HCT116 (cell line): ENCODE data around the gene DOCK2. TPM values are rescaled to one million over a fixed set of nuclear protein-coding genes. Genes with fewer than 3 reads are reported as not detected.

Experiments
- ATAC-seq: fragments of 200-7000 bp; cut with Tn5 transposase; 2 replicates; pipeline ENCODE4 v1.9.1; 2020; ENCODE audit warnings: mild to moderate bottlenecking, moderate library complexity
- BruUV-seq: library from RNA; stranded (reverse); fragments of 400-500 nt; replicated peaks from 2 replicates; lab custom pipeline; 2021; lab: Mats Ljungman, UMichigan
- CTCF ChIA-PET: fragments of 300-600 bp; sonication (Branson Sonifier 250); formaldehyde crosslinking; loops from one replicate; lab custom pipeline; 2021; ENCODE audit warnings: antibody characterized with exemption; lab: Charles Lee
- POLR2A ChIA-PET: fragments of 300-600, 350-600 bp; sonication (Branson Sonifier 250); formaldehyde crosslinking; loops from one replicate; lab custom pipeline; 2021; ENCODE audit warnings: antibody characterized with exemption; lab: Charles Lee
- RAD21 ChIA-PET, 2 experiments: fragments of 300-600 bp; sonication (Branson Sonifier 250); formaldehyde crosslinking; loops; one replicate each; lab custom pipeline; 2023; ENCODE audit warnings: low total read pairs in 2 of 2; ENCODE audit not compliant: uncharacterized antibody in 2 of 2, unreplicated experiment in 2 of 2, low non-redundant PET in 1 of 2; lab: Charles Lee
- DNase-seq: peaks from one replicate; pipeline ENCODE4 v3.0.0-alpha.2; 2010; ENCODE audit warnings: low read depth, low spot score
- H2AFZ ChIP-seq: fragments of 200-600 bp; shearing (Covaris generic), sonication (generic); 2 replicates; pipeline ENCODE4 v1.6.1; 2017; ENCODE audit warnings: low read depth, mixed run types, mixed read lengths, antibody characterized with exemption, low read length; ENCODE audit not compliant: poor library complexity, severe bottlenecking
- H3K27ac ChIP-seq: 2 replicates; pipeline ENCODE4 v1.5.1; 2012; ENCODE audit warnings: low read depth, low read length
- H3K27me3 ChIP-seq: fragments of 200-600 bp; sonication (generic); 2 replicates; pipeline ENCODE4 v1.6.1; 2016; ENCODE audit warnings: mixed run types, low read length, mixed read lengths; ENCODE audit not compliant: insufficient read depth
- H3K36me3 ChIP-seq, 2 experiments: fragments of 200-500 bp in 1 of 2; fragments of 200-600 bp in 1 of 2; sonication (Bioruptor generic) in 1 of 2; sonication (generic) in 1 of 2; 2 replicates each; pipeline versions ENCODE4 v1.5.1 to v1.6.1; 2014 to 2016; ENCODE audit warnings: low read length in 2 of 2, inconsistent platforms in 1 of 2, mixed read lengths in 1 of 2, mixed run types in 1 of 2; ENCODE audit not compliant: insufficient read depth in 2 of 2, control insufficient read depth in 1 of 2
- H3K4me1 ChIP-seq, 2 experiments: fragments of 200-600 bp in 1 of 2; sonication (generic) in 1 of 2; 2 replicates each; pipeline versions ENCODE4 v1.5.1 to v1.6.1; 2012 to 2017; ENCODE audit warnings: low read length in 2 of 2, inconsistent platforms in 1 of 2, mild to moderate bottlenecking in 1 of 2, mixed read lengths in 1 of 2, mixed run types in 1 of 2, moderate library complexity in 1 of 2; ENCODE audit not compliant: insufficient read depth in 2 of 2, control insufficient read depth in 1 of 2
- H3K4me2 ChIP-seq: fragments of 200-600 bp; sonication (generic); 2 replicates; pipeline ENCODE4 v1.6.1; 2017; ENCODE audit warnings: mixed run types, low read length, mixed read lengths
- H3K4me3 ChIP-seq, 2 experiments: fragments of 200-600 bp in 1 of 2; sonication (generic) in 1 of 2; replicated peaks in 1 of 2; 2 replicates each; pipeline ENCODE4 v1.5.1; 2011 to 2016; ENCODE audit warnings: low read length in 2 of 2, control low read depth in 1 of 2, low read depth in 1 of 2, mild to moderate bottlenecking in 1 of 2, mixed read lengths in 1 of 2, mixed run types in 1 of 2
- H3K79me2 ChIP-seq: fragments of 200-600 bp; sonication (generic); 2 replicates; pipeline ENCODE4 v1.6.1; 2017; ENCODE audit warnings: mild to moderate bottlenecking, mixed run types, low read length, moderate library complexity, mixed read lengths; ENCODE audit not compliant: insufficient read depth
- H3K9ac ChIP-seq: fragments of 200-600 bp; sonication (generic); 2 replicates; pipeline ENCODE4 v1.6.1; 2016; ENCODE audit warnings: low read length, mixed read lengths
- H3K9me2 ChIP-seq: fragments of 200-600 bp; sonication (generic), shearing (Covaris generic); 2 replicates; pipeline ENCODE4 v1.6.1; 2017; ENCODE audit warnings: mixed run types, mild to moderate bottlenecking, moderate library complexity; ENCODE audit not compliant: insufficient read depth
- H3K9me3 ChIP-seq, 2 experiments: fragments of 200-500 bp in 1 of 2; fragments of 200-600 bp in 1 of 2; sonication (Bioruptor generic) in 1 of 2; sonication (generic) in 1 of 2; 2 replicates each; pipeline ENCODE4 v1.6.1; 2014 to 2017; ENCODE audit warnings: low read length in 2 of 2, mixed read lengths in 2 of 2, inconsistent platforms in 1 of 2, low read depth in 1 of 2, mild to moderate bottlenecking in 1 of 2, mixed run types in 1 of 2, moderate library complexity in 1 of 2; ENCODE audit not compliant: control insufficient read depth in 1 of 2, insufficient read depth in 1 of 2
- H4K20me1 ChIP-seq: fragments of 200-600 bp; sonication (generic), shearing (Covaris generic); 2 replicates; pipeline ENCODE4 v1.6.1; 2017; ENCODE audit warnings: mixed run types, mild to moderate bottlenecking, moderate library complexity; ENCODE audit not compliant: insufficient read depth
- CBX3 ChIP-seq: IDR thresholded peaks from 2 replicates; pipeline ENCODE4 v1.6.1; 2012; ENCODE audit warnings: low read depth
- CEBPB ChIP-seq: IDR thresholded peaks from 2 replicates; pipeline ENCODE4 v1.6.1; 2012; ENCODE audit warnings: low read depth
- EGR1 ChIP-seq: IDR thresholded peaks from 2 replicates; pipeline ENCODE4 v1.6.1; 2012; ENCODE audit warnings: low read depth
- ELF1 ChIP-seq: IDR thresholded peaks from 2 replicates; pipeline ENCODE4 v1.6.1; 2012; ENCODE audit warnings: low read depth, borderline replicate concordance
- EZH2 ChIP-seq: fragments of 200-600 bp; sonication (generic); IDR thresholded peaks from 2 replicates; pipeline ENCODE4 v1.6.1; 2017; ENCODE audit warnings: antibody characterized with exemption, mixed run types
- POLR2A ChIP-seq: IDR thresholded peaks from 2 replicates; pipeline ENCODE4 v1.7.0; 2011; ENCODE audit warnings: borderline replicate concordance; ENCODE audit not compliant: insufficient read depth, insufficient read length; ENCODE audit errors: extremely low read depth
- SIN3A ChIP-seq: IDR thresholded peaks from 2 replicates; pipeline ENCODE4 v1.6.1; 2012; ENCODE audit warnings: low read depth
- SP1 ChIP-seq: IDR thresholded peaks from 2 replicates; pipeline ENCODE4 v1.6.1; 2012; ENCODE audit warnings: low read depth
- TCF7L2 ChIP-seq: IDR thresholded peaks from 2 replicates; pipeline ENCODE4 v1.7.0; 2011; ENCODE audit warnings: borderline replicate concordance, inconsistent platforms; ENCODE audit not compliant: insufficient read depth, insufficient read length; ENCODE audit errors: extremely low read depth
- YY1 ChIP-seq: IDR thresholded peaks from 2 replicates; pipeline ENCODE4 v1.6.1; 2011; ENCODE audit warnings: low read length, low read depth, moderate library complexity, mild to moderate bottlenecking; ENCODE audit not compliant: insufficient replicate concordance; ENCODE audit errors: extremely low read depth
- ZFX ChIP-seq: fragments of 450-650 bp; IDR thresholded peaks from 2 replicates; pipeline ENCODE4 v1.6.1; 2017
- intact Hi-C: fragments of 100-400 bp; cut with micrococcal nuclease; formaldehyde crosslinking; loops from 2 replicates; pipeline ENCODE4 v1.10.0; 2022
- total RNA-seq: library from RNA; stranded (reverse); gene quantifications from one replicate; pipeline ENCODE4 v1.2.1, GENCODE V29; 2021; ENCODE audit not compliant: unreplicated experiment
- TF ChIP-seq, protein P1 (sequence below): IDR thresholded peaks from 2 replicates; pipeline ENCODE4 v1.6.1; 2012
- TF ChIP-seq, protein P2 (sequence below), 3 experiments: fragments of 200-600 bp in 1 of 3; sonication (generic) in 1 of 3; IDR thresholded peaks in 2 of 3; conservative IDR thresholded peaks in 1 of 3; 2 replicates each; pipeline ENCODE4 v1.5.1; 2012 to 2017; ENCODE audit warnings: low read depth in 2 of 3, low read length in 2 of 3, antibody characterized with exemption in 1 of 3, borderline replicate concordance in 1 of 3, control low read depth in 1 of 3, mild to moderate bottlenecking in 1 of 3, mixed read lengths in 1 of 3, mixed run types in 1 of 3, moderate library complexity in 1 of 3; ENCODE audit not compliant: insufficient read depth in 1 of 3
- TF ChIP-seq, protein P3 (sequence below): IDR thresholded peaks from 2 replicates; pipeline ENCODE4 v1.6.1; 2011; ENCODE audit warnings: mild to moderate bottlenecking, low read length, moderate library complexity; ENCODE audit not compliant: insufficient replicate concordance; ENCODE audit errors: extremely low read depth

DOCK2 gene
- total RNA-seq, 1 experiment from 2014 or later, result 0.89 TPM

DNA sequence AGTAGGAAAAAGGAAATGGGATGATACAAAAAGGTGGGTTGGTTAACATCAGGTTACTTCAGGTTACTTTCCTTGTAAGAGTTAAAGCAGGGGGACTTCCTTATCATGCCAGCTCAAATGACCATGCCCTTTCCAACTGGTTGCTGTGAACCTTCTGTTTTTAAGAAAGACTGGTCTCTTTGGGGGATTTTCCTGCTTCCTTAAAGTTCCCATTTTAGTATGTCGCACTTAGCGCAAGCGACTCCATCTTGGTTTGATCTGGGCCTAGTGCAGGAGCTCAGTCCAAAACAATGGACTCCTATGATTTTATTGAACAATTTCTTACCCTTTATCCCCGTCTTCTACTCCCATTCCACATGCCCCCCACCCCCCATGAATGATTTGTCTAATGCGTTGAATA, 173.4 kb downstream of the DOCK2 start (continued):
- TF ChIP-seq, protein P1, sequence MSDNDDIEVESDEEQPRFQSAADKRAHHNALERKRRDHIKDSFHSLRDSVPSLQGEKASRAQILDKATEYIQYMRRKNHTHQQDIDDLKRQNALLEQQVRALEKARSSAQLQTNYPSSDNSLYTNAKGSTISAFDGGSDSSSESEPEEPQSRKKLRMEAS, result no peak
- no peak for TF ChIP-seq SP1
- TF ChIP-seq CEBPB, result no peak
- TF ChIP-seq ZFX, result no peak
- no peak for TF ChIP-seq YY1
- TF ChIP-seq, all 23 proteins: peak for 0

DNA sequence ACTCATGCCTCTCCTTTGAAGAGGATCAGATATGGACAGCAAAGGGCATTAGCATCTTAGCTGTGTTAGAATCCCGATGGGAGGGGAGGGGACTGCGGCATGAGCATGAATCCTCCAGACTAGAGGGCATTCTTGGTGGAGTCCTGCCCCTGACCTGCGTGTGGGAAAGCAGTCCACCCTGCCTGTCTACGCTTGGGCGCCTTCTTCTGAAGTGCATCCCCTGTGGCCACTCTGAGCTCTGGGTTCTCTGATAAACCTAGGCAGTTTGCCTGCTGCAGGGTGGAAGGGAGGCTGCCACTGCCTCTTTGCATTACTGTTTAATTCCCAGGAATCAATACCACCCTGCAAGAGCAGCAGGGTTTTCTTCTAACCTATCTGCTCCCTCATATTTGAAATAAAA, 173.9 kb downstream of the DOCK2 start:
- ATAC-seq, result no peak
- RAD21 ChIA-PET, result no interaction called here

More for the DNA sequence above, 173.9 kb downstream of the DOCK2 start:
- Histone ChIP-seq H3K9me2 (no peaks in the 10 kb centered on the region), H3K9me3 (no peaks in the 10 kb centered on the region), H3K4me2 (no peak overlapping the region), H3K9ac (no peak overlapping the region), H3K4me1 (no peaks in the 10 kb centered on the region), H3K79me2 (no peaks in the 10 kb centered on the region), H2AFZ (no peak overlapping the region), H3K36me3 (no peaks in the 10 kb centered on the region), H3K27me3 (peaks cover 15% of the 10 kb centered on the region; the same call in 1 of the 2 replicates), H4K20me1 (no peaks in the 10 kb centered on the region), H3K4me3 (no peak overlapping the region), H3K27ac (no peak overlapping the region)
- intact Hi-C loops, result no loop called here
- ChIA-PET POLR2A (no interaction called here), CTCF (no interaction called here)
- BruUV-seq, result no TSS peak
- TF ChIP-seq, protein P2, sequence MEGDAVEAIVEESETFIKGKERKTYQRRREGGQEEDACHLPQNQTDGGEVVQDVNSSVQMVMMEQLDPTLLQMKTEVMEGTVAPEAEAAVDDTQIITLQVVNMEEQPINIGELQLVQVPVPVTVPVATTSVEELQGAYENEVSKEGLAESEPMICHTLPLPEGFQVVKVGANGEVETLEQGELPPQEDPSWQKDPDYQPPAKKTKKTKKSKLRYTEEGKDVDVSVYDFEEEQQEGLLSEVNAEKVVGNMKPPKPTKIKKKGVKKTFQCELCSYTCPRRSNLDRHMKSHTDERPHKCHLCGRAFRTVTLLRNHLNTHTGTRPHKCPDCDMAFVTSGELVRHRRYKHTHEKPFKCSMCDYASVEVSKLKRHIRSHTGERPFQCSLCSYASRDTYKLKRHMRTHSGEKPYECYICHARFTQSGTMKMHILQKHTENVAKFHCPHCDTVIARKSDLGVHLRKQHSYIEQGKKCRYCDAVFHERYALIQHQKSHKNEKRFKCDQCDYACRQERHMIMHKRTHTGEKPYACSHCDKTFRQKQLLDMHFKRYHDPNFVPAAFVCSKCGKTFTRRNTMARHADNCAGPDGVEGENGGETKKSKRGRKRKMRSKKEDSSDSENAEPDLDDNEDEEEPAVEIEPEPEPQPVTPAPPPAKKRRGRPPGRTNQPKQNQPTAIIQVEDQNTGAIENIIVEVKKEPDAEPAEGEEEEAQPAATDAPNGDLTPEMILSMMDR (IDR thresholded peaks at IDR 0.05 in 2 of 3, conservative IDR thresholded peaks at IDR 0.05 in 1 of 3; ENCODE audit: borderline replicate concordance in 1 of 3, insufficient read depth in 1 of 3, low read depth in 2 of 3, low read length in 2 of 3), result no peak
- no peak for TF ChIP-seq CBX3
- no peak for TF ChIP-seq EZH2
- TF ChIP-seq SIN3A, result no peak
- no peak for TF ChIP-seq POLR2A
- TF ChIP-seq EGR1, result no peak
- no peak for TF ChIP-seq ELF1
- TF ChIP-seq, protein P3, sequence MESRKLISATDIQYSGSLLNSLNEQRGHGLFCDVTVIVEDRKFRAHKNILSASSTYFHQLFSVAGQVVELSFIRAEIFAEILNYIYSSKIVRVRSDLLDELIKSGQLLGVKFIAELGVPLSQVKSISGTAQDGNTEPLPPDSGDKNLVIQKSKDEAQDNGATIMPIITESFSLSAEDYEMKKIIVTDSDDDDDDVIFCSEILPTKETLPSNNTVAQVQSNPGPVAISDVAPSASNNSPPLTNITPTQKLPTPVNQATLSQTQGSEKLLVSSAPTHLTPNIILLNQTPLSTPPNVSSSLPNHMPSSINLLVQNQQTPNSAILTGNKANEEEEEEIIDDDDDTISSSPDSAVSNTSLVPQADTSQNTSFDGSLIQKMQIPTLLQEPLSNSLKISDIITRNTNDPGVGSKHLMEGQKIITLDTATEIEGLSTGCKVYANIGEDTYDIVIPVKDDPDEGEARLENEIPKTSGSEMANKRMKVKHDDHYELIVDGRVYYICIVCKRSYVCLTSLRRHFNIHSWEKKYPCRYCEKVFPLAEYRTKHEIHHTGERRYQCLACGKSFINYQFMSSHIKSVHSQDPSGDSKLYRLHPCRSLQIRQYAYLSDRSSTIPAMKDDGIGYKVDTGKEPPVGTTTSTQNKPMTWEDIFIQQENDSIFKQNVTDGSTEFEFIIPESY, result no peak
- TF ChIP-seq TCF7L2, result no peak
- no peak for TF ChIP-seq CEBPB
- DNase-seq, result no peak
